ENCODE measurements around the gene ALG8. TPM values are rescaled to one million over a fixed set of nuclear protein-coding genes. Genes with fewer than 3 reads are reported as not detected.
A peak's percentile ranks its signal among the peaks of the same experiment; 100 is the strongest.

The ALG8 gene
- total RNA-seq, 6 donors from 2014 or later = 5.2 to 31.4 (median 23.0) TPM

DNA sequence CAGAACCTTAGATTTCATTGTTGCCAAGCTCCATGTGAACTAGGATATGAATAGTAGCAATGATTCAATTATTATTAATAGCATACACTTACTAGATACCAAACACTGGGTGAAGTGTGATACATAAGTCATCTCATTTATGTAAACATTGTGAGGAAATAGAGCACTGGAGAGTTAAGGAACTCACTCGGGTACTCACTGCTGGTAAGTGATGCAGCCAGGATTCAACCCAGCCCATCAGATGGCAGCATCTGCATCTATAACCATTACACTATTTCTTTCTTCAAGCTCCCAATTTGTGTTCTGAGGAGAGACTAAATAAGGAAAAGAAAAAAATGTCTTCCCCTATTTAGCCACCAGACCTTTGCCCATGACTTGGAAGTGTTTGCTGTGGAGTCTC lies 10.2 kb upstream of the ALG8 start:
- TF ChIP-seq POLR2A (IDR thresholded peaks at IDR 0.05) = no peak
- no peak for TF ChIP-seq EP300 (IDR thresholded peaks at IDR 0.05)
- TF ChIP-seq, protein P1, sequence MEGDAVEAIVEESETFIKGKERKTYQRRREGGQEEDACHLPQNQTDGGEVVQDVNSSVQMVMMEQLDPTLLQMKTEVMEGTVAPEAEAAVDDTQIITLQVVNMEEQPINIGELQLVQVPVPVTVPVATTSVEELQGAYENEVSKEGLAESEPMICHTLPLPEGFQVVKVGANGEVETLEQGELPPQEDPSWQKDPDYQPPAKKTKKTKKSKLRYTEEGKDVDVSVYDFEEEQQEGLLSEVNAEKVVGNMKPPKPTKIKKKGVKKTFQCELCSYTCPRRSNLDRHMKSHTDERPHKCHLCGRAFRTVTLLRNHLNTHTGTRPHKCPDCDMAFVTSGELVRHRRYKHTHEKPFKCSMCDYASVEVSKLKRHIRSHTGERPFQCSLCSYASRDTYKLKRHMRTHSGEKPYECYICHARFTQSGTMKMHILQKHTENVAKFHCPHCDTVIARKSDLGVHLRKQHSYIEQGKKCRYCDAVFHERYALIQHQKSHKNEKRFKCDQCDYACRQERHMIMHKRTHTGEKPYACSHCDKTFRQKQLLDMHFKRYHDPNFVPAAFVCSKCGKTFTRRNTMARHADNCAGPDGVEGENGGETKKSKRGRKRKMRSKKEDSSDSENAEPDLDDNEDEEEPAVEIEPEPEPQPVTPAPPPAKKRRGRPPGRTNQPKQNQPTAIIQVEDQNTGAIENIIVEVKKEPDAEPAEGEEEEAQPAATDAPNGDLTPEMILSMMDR (IDR thresholded peaks at IDR 0.05) = peak in 2 of 6 experiments; percentile 9 to 15
- DNase-seq (no peak), ATAC-seq (ENCODE audit: low FRiP score in 2 of 2) (peak in 1 of 2 donors; percentile 58)
- Histone ChIP-seq H3K36me3 (no peaks in the 10 kb centered on the region), H3K9me3 (no peaks in the 10 kb centered on the region), H3K27me3 (no peaks in the 10 kb centered on the region), H3K4me1 (no peaks in the 10 kb centered on the region), H3K27ac (no peak overlapping the region), H3K4me3 (no peak overlapping the region)
- 21 to 23% methylated on average over 1 of the region's 1 CpG for WGBS, 2 donors

DNA sequence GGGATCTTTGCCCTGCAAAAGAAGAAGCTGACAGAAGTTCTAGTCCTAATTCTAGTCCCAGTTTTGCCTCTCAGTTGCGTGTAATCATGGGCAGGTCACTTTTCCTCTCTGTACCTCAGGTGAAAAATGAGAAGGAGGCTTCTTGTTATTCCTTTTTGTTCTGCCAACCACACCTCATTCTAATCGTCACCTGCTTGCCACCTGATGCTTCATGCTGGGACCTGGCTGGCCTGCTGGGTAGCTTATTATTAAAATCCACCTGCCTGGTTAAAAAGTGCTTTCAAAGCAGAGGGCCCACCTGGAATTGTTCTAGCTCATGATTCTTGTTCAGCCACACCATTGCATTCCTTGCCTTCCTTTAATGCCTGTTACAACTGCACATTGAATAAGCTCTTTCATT lies 8.4 kb upstream of the ALG8 start:
- Histone ChIP-seq H3K36me3 (no peaks in the 10 kb centered on the region), H3K4me1 (no peaks in the 10 kb centered on the region), H3K27me3 (no peaks in the 10 kb centered on the region), H3K9me3 (no peaks in the 10 kb centered on the region), H3K4me3 (no peak overlapping the region), H3K27ac (no peak overlapping the region)
- WGBS, 2 donors = 89 to 98% methylated on average over 2 of the region's 2 CpGs
- no peak for DNase-seq
- TF ChIP-seq EP300 (IDR thresholded peaks at IDR 0.05) = no peak
- TF ChIP-seq, protein P1 (IDR thresholded peaks at IDR 0.05) = no peak
- TF ChIP-seq POLR2A (IDR thresholded peaks at IDR 0.05) = no peak
- no peak for TF ChIP-seq POLR2AphosphoS5 (IDR thresholded peaks at IDR 0.05)
- ATAC-seq (ENCODE audit: low FRiP score in 2 of 2) = no peak

- ATAC-seq (ENCODE audit: low FRiP score in 2 of 2) = no peak
- H3K36me3 ChIP-seq = peaks cover 0 to 2% (median 0%) of the 10 kb centered on the region in 4 donors
- no peak overlapping the region for H3K4me3 ChIP-seq
- no peaks in the 10 kb centered on the region for H3K9me3 ChIP-seq
- no peak overlapping the region for H3K27ac ChIP-seq
- 92 to 100% methylated on average over 1 of the region's 1 CpG for WGBS, 2 donors
- no peak for TF ChIP-seq POLR2AphosphoS5 (IDR thresholded peaks at IDR 0.05)
- TF ChIP-seq, protein P1 (IDR thresholded peaks at IDR 0.05) = no peak
- H3K27me3 ChIP-seq = no peaks in the 10 kb centered on the region
- peaks cover under 1 to 3% (median 1%) of the 10 kb centered on the region in 4 donors for H3K4me1 ChIP-seq
- DNase-seq = no peak
These were observed 6.1 kb upstream of the ALG8 start for GRCh38 chr11:78145511-78146025.

DNA sequence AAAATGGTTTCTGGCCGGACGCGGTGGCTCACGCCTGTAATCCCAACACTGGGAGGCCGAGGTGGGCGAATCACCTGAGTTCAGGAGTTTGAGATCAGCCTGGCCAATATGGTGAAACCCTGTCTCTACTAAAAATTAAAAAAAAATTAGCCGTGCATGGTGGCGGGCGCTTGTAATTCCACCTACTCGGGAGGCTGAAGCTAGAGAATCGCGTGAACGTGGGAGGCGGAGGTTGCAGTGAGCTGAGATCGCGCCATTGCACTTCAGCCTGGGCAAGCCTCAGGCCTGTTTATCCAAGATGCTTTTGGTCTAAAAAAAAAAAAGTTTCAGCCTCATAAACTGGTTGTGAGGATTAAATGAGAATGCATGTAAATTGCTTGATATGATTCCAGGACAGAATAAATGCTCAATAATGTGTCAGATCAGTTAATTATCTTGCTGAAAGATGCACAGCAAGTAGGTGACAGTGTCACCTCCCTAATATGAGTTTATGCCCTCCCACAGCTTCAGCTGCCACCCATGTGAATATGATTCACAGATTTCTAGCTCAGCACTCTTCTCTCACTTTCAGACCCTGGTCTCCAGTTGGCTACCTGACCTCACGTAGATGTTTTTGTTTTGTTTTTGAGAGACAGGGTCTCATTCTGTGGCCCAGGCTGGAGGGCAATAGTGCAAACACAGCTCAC lies 1.1 kb upstream of the ALG8 start:
- Histone ChIP-seq H3K27ac (no peak overlapping the region), H3K27me3 (no peaks in the 10 kb centered on the region), H3K9me3 (no peaks in the 10 kb centered on the region), H3K36me3 (peaks cover 0 to 2% (median 0%) of the 10 kb centered on the region in 4 donors), H3K4me1 (peaks cover 10 to 18% (median 13%) of the 10 kb centered on the region in 4 donors), H3K4me3 (peak overlapping the region in 3 of 4 donors; percentile 76 to 82 (median 78))
- ATAC-seq (ENCODE audit: low FRiP score in 2 of 2) = no peak
- no peak for DNase-seq
- 58 to 78% methylated on average over 17 of the region's 17 CpGs for WGBS, 2 donors
- TF ChIP-seq, protein P1 (IDR thresholded peaks at IDR 0.05) = no peak
- TF ChIP-seq POLR2A (IDR thresholded peaks at IDR 0.05) (no peak), EP300 (IDR thresholded peaks at IDR 0.05) (no peak), POLR2AphosphoS5 (IDR thresholded peaks at IDR 0.05) (no peak)
